H9 (cell line): Measurements from ENCODE around the gene SELENOH. TPM values are rescaled to one million over a fixed set of nuclear protein-coding genes. Genes with fewer than 3 reads are reported as not detected.

Experiments
- DNase-seq: peaks from one replicate; pipeline ENCODE4 v3.0.0-alpha.2; 2017
- H2AFZ ChIP-seq: one replicate; pipeline ENCODE4 v1.6.1; 2013; ENCODE audit warnings: mild to moderate bottlenecking, low read length, control low read depth, moderate library complexity
- H2AK5ac ChIP-seq: 2 replicates; pipeline ENCODE4 v1.6.1; 2013; ENCODE audit warnings: low read length, control low read depth, mixed read lengths; ENCODE audit not compliant: insufficient read length
- H2BK120ac ChIP-seq: one replicate; pipeline ENCODE4 v1.6.1; 2013; ENCODE audit warnings: low read depth, mild to moderate bottlenecking, low read length, control low read depth, inconsistent platforms; ENCODE audit not compliant: poor library complexity, severe bottlenecking
- H2BK12ac ChIP-seq: 2 replicates; pipeline ENCODE4 v1.6.1; 2013; ENCODE audit warnings: low read length, control low read depth, mixed read lengths, low read depth; ENCODE audit not compliant: insufficient read length
- H2BK15ac ChIP-seq: 2 replicates; pipeline ENCODE4 v1.6.1; 2013; ENCODE audit warnings: low read depth, low read length, control low read depth
- H2BK20ac ChIP-seq: one replicate; pipeline ENCODE4 v1.6.1; 2013; ENCODE audit warnings: low read depth, mild to moderate bottlenecking, low read length, control low read depth, inconsistent platforms; ENCODE audit not compliant: poor library complexity, severe bottlenecking
- H2BK5ac ChIP-seq: 2 replicates; pipeline ENCODE4 v1.6.1; 2013; ENCODE audit warnings: low read length, control low read depth, mixed read lengths; ENCODE audit not compliant: insufficient read length
- H3K14ac ChIP-seq: 2 replicates; pipeline ENCODE4 v1.6.1; 2013; ENCODE audit warnings: low read length, control low read depth; ENCODE audit not compliant: insufficient read depth
- H3K18ac ChIP-seq: 2 replicates; pipeline ENCODE4 v1.6.1; 2013; ENCODE audit warnings: low read depth, mild to moderate bottlenecking, mixed read lengths, low read length, control low read depth; ENCODE audit not compliant: insufficient read length
- H3K23ac ChIP-seq: 2 replicates; pipeline ENCODE4 v1.6.1; 2013; ENCODE audit warnings: low read length, control low read depth, mixed read lengths, low read depth; ENCODE audit not compliant: insufficient read length
- H3K23me2 ChIP-seq: 2 replicates; pipeline ENCODE4 v1.6.1; 2013; ENCODE audit warnings: low read depth, mild to moderate bottlenecking, mixed read lengths, low read length, control low read depth; ENCODE audit not compliant: insufficient read length, poor library complexity, severe bottlenecking
- H3K27ac ChIP-seq: 2 replicates; pipeline ENCODE4 v1.5.1; 2013; ENCODE audit warnings: low read length, control low read depth, mixed read lengths, low read depth; ENCODE audit not compliant: insufficient read length
- H3K27me3 ChIP-seq: 2 replicates; pipeline ENCODE4 v1.6.1; 2013; ENCODE audit warnings: low read length, control low read depth, inconsistent platforms; ENCODE audit not compliant: insufficient read depth
- H3K4ac ChIP-seq: 2 replicates; pipeline ENCODE4 v1.6.1; 2013; ENCODE audit warnings: low read depth, mild to moderate bottlenecking, control low read depth, inconsistent platforms, low read length, moderate library complexity
- H3K4me1 ChIP-seq: 2 replicates; pipeline ENCODE4 v1.6.1; 2013; ENCODE audit warnings: low read length, control low read depth, inconsistent platforms; ENCODE audit not compliant: insufficient read depth
- H3K4me2 ChIP-seq: 2 replicates; pipeline ENCODE4 v1.6.1; 2013; ENCODE audit warnings: low read length, control low read depth, mixed read lengths; ENCODE audit not compliant: insufficient read length, insufficient read depth
- H3K56ac ChIP-seq: 2 replicates; pipeline ENCODE4 v1.6.1; 2013; ENCODE audit warnings: low read depth, mild to moderate bottlenecking, mixed read lengths, low read length, control low read depth; ENCODE audit not compliant: insufficient read length
- H3K79me1 ChIP-seq: 2 replicates; pipeline ENCODE4 v1.6.1; 2013; ENCODE audit warnings: low read depth, mild to moderate bottlenecking, moderate library complexity, low read length, control low read depth, inconsistent platforms; ENCODE audit not compliant: insufficient read depth, poor library complexity, severe bottlenecking
- H3K79me2 ChIP-seq: 2 replicates; pipeline ENCODE4 v1.6.1; 2013; ENCODE audit warnings: low read length, control low read depth, inconsistent platforms; ENCODE audit not compliant: insufficient read depth
- H3K9ac ChIP-seq: 2 replicates; pipeline ENCODE4 v1.6.1; 2013; ENCODE audit warnings: low read length, control low read depth, mixed read lengths; ENCODE audit not compliant: insufficient read length; ENCODE audit errors: extremely low read depth
- H3K9me3 ChIP-seq: one replicate; pipeline ENCODE4 v1.6.1; 2013; ENCODE audit warnings: low read depth, low read length, inconsistent platforms; ENCODE audit not compliant: control insufficient read depth
- H3T11ph ChIP-seq: one replicate; pipeline ENCODE4 v1.6.1; 2013; ENCODE audit warnings: mild to moderate bottlenecking, low read length, control low read depth, inconsistent platforms
- H4K20me1 ChIP-seq: one replicate; pipeline ENCODE4 v1.6.1; 2013; ENCODE audit not compliant: control insufficient read depth, insufficient read length, insufficient read depth
- H4K5ac ChIP-seq: 2 replicates; pipeline ENCODE4 v1.6.1; 2013; ENCODE audit warnings: low read depth, mild to moderate bottlenecking, mixed read lengths, low read length, control low read depth; ENCODE audit not compliant: insufficient read length
- H4K8ac ChIP-seq: replicated peaks from 2 replicates; pipeline ENCODE4 v1.6.1; 2013; ENCODE audit warnings: low read length, control low read depth, mixed read lengths, low read depth; ENCODE audit not compliant: insufficient read length
- H4K91ac ChIP-seq: 2 replicates; pipeline ENCODE4 v1.6.1; 2013; ENCODE audit warnings: low read depth, mild to moderate bottlenecking, moderate library complexity, mixed read lengths, low read length, control low read depth; ENCODE audit not compliant: insufficient read length
- H3K27ac Mint-ChIP-seq, 3 experiments: 2 replicates in 2 of 3; 3 replicates in 1 of 3; pipeline ENCODE4 v1.8.0; 2020 to 2021; ENCODE audit warnings: mixed read lengths in 3 of 3, mild to moderate bottlenecking in 1 of 3, moderate library complexity in 1 of 3
- H3K27me3 Mint-ChIP-seq: 2 replicates; pipeline ENCODE4 v1.8.0; 2021; ENCODE audit warnings: low read depth, mild to moderate bottlenecking, moderate library complexity, mixed read lengths
- H3K36me3 Mint-ChIP-seq, 3 experiments: 2 replicates in 2 of 3; 3 replicates in 1 of 3; pipeline ENCODE4 v1.8.0; 2020 to 2021; ENCODE audit warnings: low read depth in 3 of 3, mixed read lengths in 3 of 3; ENCODE audit not compliant: insufficient read depth in 1 of 3
- H3K4me1 Mint-ChIP-seq, 2 experiments: 2 replicates each; pipeline ENCODE4 v1.8.0; 2020; ENCODE audit warnings: mixed read lengths in 2 of 2
- H3K4me3 Mint-ChIP-seq, 2 experiments: 2 replicates in 1 of 2; 3 replicates in 1 of 2; pipeline ENCODE4 v1.8.0; 2020 to 2021; ENCODE audit warnings: mild to moderate bottlenecking in 2 of 2, mixed read lengths in 2 of 2, moderate library complexity in 1 of 2
- H3K9me3 Mint-ChIP-seq, 2 experiments: 2 replicates in 1 of 2; 3 replicates in 1 of 2; pipeline ENCODE4 v1.8.0; 2020; ENCODE audit warnings: mild to moderate bottlenecking in 2 of 2, mixed read lengths in 2 of 2, moderate library complexity in 1 of 2
- WGBS: extraction: QIAGEN DNeasy Blood & Tissue Kit; methylation state at CpG from one replicate; pipeline ENCODE4 v1.1.7; 2013; ENCODE audit warnings: missing lambda C conversion rate, low lambda C conversion rate, mixed read lengths; ENCODE audit not compliant: insufficient read length; ENCODE audit errors: extremely low coverage; 5-methylcytosine and 5-hydroxymethylcytosine counted together
- total RNA-seq: library from RNA; stranded (reverse); gene quantifications from 2 replicates; pipeline ENCODE4 v1.2.1, GENCODE V29; 2021
- TF ChIP-seq, protein P1 (sequence below): fragments of 200-600 bp; sonication (generic); conservative IDR thresholded peaks from 3 replicates; pipeline ENCODE4 v1.8.0; 2021; ENCODE audit warnings: antibody characterized with exemption, mild to moderate bottlenecking

SELENOH gene
- total RNA-seq, 1 experiment from 2014 or later, result 251 TPM

DNA sequence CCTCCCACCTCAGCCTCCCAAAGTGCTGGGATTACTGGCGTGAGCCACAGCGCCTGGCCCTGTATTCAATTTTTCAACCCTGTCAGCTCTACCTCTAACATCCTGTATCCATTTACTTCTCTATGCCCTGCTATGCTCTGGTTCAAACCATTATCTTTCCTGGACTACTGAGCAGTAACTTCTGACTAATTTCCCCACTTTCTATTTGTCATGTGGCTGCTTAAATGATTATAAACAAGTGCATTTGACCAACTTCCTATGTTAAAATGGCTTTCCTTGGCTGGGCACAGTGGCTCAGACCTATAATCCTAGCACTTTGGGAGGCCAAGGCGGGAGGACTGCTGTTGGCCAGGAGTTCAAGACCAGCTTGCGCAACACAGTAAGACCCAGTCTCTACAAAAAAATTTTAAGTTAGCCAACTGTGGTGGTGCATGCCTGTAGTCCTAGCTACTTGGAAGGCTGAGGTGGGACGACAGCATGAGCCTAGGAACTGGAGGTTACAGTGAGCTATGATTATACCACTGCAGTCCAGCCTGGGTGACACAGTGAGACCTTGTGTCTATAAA, 31.4 kb upstream of the SELENOH start:
- Histone ChIP-seq H3K27ac (no peak overlapping the region), H3K14ac (no peak overlapping the region), H3K9ac (no peak overlapping the region), H3K23ac (no peak overlapping the region), H2AK5ac (no peak overlapping the region), H3T11ph (no peak overlapping the region), H4K8ac (no peak overlapping the region), H2BK5ac (no peak overlapping the region), H3K56ac (no peak overlapping the region), H2BK15ac (no peak overlapping the region), H2BK20ac (no peak overlapping the region), H3K18ac (no peak overlapping the region), H4K20me1 (no peaks in the 10 kb centered on the region), H3K27me3 (no peaks in the 10 kb centered on the region), H3K9me3 (no peaks in the 10 kb centered on the region), H3K4me1 (no peaks in the 10 kb centered on the region), H3K79me1 (no peaks in the 10 kb centered on the region), H4K5ac (no peak overlapping the region), H3K4me2 (no peak overlapping the region), H4K91ac (no peak overlapping the region), H2AFZ (no peak overlapping the region), H2BK120ac (no peak overlapping the region), H3K23me2 (no peaks in the 10 kb centered on the region), H2BK12ac (no peak overlapping the region), H3K4ac (no peak overlapping the region), H3K79me2 (peaks cover 21% of the 10 kb centered on the region; the same call in 1 of the 2 replicates)
- Mint-ChIP-seq H3K36me3 (peaks cover 7 to 12% (median 11%) of the 10 kb centered on the region in 3 experiments), H3K27me3 (no peaks in the 10 kb centered on the region), H3K9me3 (no peaks in the 10 kb centered on the region; a peak in 1 of 5 replicates), H3K27ac (peak overlapping the region in 1 of 3 experiments; percentile 12; a peak in 1 of 7 replicates), H3K4me3 (peak overlapping the region in 1 of 2 experiments; percentile 32; a peak in 2 of 5 replicates), H3K4me1 (peaks cover 13 to 25% of the 10 kb centered on the region in 2 experiments)
- DNase-seq, result no peak
- TF ChIP-seq, protein P1, sequence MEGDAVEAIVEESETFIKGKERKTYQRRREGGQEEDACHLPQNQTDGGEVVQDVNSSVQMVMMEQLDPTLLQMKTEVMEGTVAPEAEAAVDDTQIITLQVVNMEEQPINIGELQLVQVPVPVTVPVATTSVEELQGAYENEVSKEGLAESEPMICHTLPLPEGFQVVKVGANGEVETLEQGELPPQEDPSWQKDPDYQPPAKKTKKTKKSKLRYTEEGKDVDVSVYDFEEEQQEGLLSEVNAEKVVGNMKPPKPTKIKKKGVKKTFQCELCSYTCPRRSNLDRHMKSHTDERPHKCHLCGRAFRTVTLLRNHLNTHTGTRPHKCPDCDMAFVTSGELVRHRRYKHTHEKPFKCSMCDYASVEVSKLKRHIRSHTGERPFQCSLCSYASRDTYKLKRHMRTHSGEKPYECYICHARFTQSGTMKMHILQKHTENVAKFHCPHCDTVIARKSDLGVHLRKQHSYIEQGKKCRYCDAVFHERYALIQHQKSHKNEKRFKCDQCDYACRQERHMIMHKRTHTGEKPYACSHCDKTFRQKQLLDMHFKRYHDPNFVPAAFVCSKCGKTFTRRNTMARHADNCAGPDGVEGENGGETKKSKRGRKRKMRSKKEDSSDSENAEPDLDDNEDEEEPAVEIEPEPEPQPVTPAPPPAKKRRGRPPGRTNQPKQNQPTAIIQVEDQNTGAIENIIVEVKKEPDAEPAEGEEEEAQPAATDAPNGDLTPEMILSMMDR, result no peak
- no CpG with 5 or more reads among the region's 5 CpGs for WGBS
